RWPE1 (cell line): ENCODE measurements around the gene FOXP1.

Experiments used
- CTCF ChIA-PET: fragments of 350-600 bp; sonication (Branson Sonifier 250); formaldehyde crosslinking; extraction: SDS; loops from one replicate; lab custom pipeline; 2021; lab: Yijun Ruan, JAX
- POLR2A ChIA-PET: fragments of 400-600 bp; formaldehyde crosslinking; extraction: SDS; loops from one replicate; lab custom pipeline; 2020; ENCODE audit warnings: antibody characterized with exemption; ENCODE audit not compliant: low non-redundant PET; lab: Yijun Ruan, JAX
- DNase-seq: peaks from one replicate; pipeline ENCODE4 v3.0.0; 2012; ENCODE audit warnings: low spot score
- H3K27ac ChIP-seq: fragments of 450-650 bp; 2 replicates; pipeline ENCODE4 v1.5.1; 2017
- CTCF ChIP-seq: fragments of 450-650 bp; conservative IDR thresholded peaks from 2 replicates; pipeline ENCODE4 v1.5.1; 2017; ENCODE audit warnings: low read depth, mild to moderate bottlenecking

Gene FOXP1

DNA sequence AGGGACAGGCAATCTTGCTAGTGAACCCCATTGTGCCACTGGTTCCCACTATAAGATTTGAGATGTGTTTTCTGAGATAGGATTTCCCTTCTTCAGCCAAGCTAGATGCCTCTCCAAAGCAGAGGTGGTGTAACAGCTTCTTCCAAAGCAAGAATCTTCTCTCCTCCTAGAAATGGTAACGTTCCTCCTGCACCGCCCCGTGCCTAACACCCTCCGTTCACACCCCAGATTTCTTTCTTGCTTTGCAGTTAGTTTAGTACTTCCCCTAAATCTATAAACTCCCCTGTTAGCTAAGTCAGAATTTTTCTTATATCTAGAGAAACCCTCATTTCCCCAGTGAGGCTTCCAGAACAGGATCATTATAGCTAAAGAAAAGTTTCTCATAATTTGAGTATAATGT, 653.5 kb downstream of the FOXP1 start:
- TF ChIP-seq CTCF: no peak
- ChIA-PET CTCF (no interaction called here), POLR2A (no interaction called here)
- H3K27ac ChIP-seq: no peak overlapping the region
- DNase-seq: no peak

DNA sequence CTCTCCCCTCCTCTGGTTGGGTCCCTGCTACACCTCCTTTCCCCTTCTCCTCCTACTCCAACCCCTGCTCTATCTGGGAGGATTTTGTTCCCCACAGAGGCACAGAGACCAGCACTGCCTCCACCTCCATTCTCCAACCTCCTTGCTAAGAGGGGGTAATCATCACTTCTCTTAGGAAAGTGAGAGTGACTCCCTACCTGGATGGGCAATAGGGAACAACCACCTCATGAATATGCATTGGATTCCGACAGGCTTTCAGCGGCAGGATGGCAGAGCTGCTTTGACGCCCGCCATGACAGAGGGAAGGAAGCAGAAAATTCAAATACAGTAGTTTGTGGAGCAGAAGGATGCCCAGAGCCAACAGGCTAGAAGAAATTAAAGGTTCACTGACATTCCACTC, 656.3 kb downstream of the FOXP1 start:
- DNase-seq: no peak
- H3K27ac ChIP-seq: no peak overlapping the region
- ChIA-PET POLR2A (no interaction called here), CTCF (no interaction called here)
- TF ChIP-seq CTCF: no peak

DNA sequence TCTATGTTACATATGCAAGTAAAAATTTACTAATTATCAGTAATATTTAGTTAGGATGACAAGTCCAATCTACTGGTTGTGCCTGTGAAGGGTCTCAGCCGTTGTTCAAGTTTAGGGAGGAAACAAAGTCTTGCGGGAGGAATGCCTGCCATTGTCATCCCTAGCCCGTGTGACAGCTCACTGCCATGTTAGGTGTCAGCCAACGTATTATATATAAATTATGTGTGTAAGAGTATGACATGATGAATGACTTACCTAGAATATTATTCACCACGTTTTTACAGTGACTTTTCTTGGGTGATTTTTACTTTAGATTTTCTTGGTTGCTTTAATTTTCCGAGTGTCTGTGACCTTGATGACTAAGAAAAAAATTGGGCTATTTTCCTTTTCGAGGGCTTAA, 656.7 kb downstream of the FOXP1 start:
- POLR2A ChIA-PET: no interaction called here
- CTCF ChIA-PET: no interaction called here
- no peak for TF ChIP-seq CTCF
- H3K27ac ChIP-seq: no peak overlapping the region
- DNase-seq: no peak

DNA sequence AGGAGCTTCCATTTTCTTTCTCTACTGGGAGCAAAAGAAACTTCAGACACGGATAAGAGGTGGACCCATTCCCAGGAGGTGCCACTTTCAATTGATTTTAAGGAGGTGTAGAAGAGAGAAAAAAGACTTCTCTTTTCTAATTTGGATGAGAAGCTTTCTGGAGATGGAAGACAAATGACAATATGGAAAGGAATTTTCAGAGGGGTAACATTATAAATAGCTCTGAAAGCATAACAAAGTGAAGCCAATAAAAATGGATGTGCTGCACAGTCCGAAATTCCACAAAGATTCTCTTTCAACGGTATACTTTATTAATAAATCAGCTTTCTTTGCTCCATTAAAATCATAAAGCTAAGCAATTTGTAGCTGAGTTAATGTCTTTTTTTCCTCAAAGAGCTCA, 663.9 kb downstream of the FOXP1 start:
- TF ChIP-seq CTCF: no peak
- ChIA-PET CTCF (interaction anchor here (0.7 kb wide), 1 partner anchor 738 kb away, joined by 3 read pairs; no protein-coding TSS in a partner anchor), POLR2A (no interaction called here)
- H3K27ac ChIP-seq: no peak overlapping the region
- DNase-seq: no peak

DNA sequence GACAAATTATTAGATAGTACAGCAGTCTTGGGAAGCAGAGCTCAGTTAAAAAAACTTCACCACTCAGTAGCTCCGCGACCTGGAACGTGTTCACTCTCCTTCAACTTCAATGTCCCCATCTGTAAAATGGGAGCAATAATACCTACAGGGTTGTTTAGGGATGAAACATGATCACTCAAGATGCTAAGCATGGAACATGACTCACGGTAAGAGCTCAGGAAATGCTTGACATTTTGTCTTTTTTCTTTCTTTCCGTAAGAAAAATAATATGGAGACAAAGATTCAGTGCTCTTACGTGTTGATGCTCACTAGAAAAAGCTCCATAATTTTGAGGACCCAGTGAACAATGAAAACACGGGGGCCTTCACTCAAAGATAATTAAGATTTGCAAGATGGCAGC, 664.4 kb downstream of the FOXP1 start:
- ChIA-PET CTCF (interaction anchor here (0.6 kb wide), 1 partner anchor 10 kb away, joined by 3 read pairs; no protein-coding TSS in a partner anchor), POLR2A (no interaction called here)
- no peak for TF ChIP-seq CTCF
- H3K27ac ChIP-seq: no peak overlapping the region
- no peak for DNase-seq

DNA sequence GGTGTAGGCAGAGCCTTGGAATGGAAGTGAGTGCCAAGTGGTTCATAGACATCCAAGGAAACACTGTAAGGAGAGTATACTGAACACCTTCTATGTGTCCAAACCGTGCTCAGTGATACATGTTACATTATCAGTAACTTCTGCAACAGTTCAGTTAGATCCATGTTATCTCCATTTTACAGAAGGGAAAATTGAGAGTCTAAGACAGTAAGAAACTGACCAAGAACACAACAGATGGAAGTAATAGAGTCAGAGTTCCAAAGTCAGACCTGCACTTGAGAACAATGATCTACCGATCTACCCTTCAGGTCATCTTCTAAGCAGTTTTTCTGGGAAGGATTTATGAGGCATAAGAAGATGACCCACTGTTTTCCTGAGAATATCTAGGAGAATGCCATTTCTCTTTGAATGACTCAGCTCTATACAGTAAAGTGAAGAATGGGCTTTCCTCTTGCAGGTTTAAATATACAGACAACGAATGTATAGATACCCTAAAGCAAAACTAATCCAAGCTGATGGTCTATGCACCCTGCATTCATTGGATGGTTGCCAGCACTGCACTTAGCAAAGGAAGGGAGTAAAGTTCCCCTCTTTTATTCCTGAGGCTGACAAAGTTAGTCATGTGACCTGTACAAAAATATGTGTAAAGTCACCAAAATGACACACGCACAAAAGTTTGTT, 667.0 kb downstream of the FOXP1 start:
- POLR2A ChIA-PET: no interaction called here
- DNase-seq: no peak
- CTCF ChIA-PET: no interaction called here
- no peak overlapping the region for H3K27ac ChIP-seq
- no peak for TF ChIP-seq CTCF
